Astrocyte (in vitro differentiated cells and primary cell): ENCODE results near the gene SLC6A20. TPM values are rescaled to one million over a fixed set of nuclear protein-coding genes. Genes with fewer than 3 reads are reported as not detected.

ENCODE experiments used
- DNase-seq: peaks from one replicate; pipeline ENCODE4 v3.0.0-alpha.2; 2010; ENCODE audit warnings: low read depth
- FAIRE-seq: peaks from 2 replicates; lab custom pipeline; 2011; peaks lifted over from hg19 to GRCh38; lab: Jason Lieb, UNC
- H2AFZ ChIP-seq: 2 replicates; pipeline ENCODE4 v1.6.0; 2012; ENCODE audit warnings: low read depth, low read length, inconsistent platforms
- H3K27ac ChIP-seq: 2 replicates; pipeline ENCODE4 v1.5.1; 2011; ENCODE audit warnings: low read depth, low read length, inconsistent platforms
- H3K27me3 ChIP-seq: 2 replicates; pipeline ENCODE4 v1.6.0; 2011; ENCODE audit warnings: low read length, inconsistent platforms; ENCODE audit not compliant: insufficient read depth
- H3K36me3 ChIP-seq: 2 replicates; pipeline ENCODE4 v1.5.1; 2011; ENCODE audit warnings: low read length, inconsistent platforms; ENCODE audit not compliant: insufficient read depth
- H3K4me1 ChIP-seq: 2 replicates; pipeline ENCODE4 v1.5.1; 2011; ENCODE audit warnings: low read length, inconsistent platforms; ENCODE audit not compliant: insufficient read depth
- H3K4me2 ChIP-seq: 2 replicates; pipeline ENCODE4 v1.6.0; 2012; ENCODE audit warnings: low read length, inconsistent platforms
- H3K4me3 ChIP-seq: 2 replicates; pipeline ENCODE4 v1.5.1; 2011; ENCODE audit warnings: low read depth, mild to moderate bottlenecking, low read length, inconsistent platforms; ENCODE audit not compliant: insufficient read depth
- H3K79me2 ChIP-seq: 2 replicates; pipeline ENCODE4 v1.6.0; 2012; ENCODE audit warnings: mild to moderate bottlenecking, low read length, inconsistent platforms; ENCODE audit not compliant: insufficient read depth
- H3K9ac ChIP-seq: 2 replicates; pipeline ENCODE4 v1.6.0; 2012; ENCODE audit warnings: mild to moderate bottlenecking, low read length, inconsistent platforms
- H3K9me3 ChIP-seq: 2 replicates; pipeline ENCODE4 v1.5.1; 2012; ENCODE audit warnings: low read depth, mild to moderate bottlenecking, low read length, inconsistent platforms; ENCODE audit not compliant: insufficient read depth
- H4K20me1 ChIP-seq: 2 replicates; pipeline ENCODE4 v1.6.0; 2012; ENCODE audit warnings: low read length, inconsistent platforms; ENCODE audit not compliant: insufficient read depth
- H3K27ac Mint-ChIP-seq: one replicate; pipeline ENCODE4 v1.8.0; 2021; ENCODE audit warnings: mild to moderate bottlenecking, mixed read lengths; ENCODE audit not compliant: unreplicated experiment
- H3K27me3 Mint-ChIP-seq: one replicate; pipeline ENCODE4 v1.8.0; 2021; ENCODE audit warnings: low read depth, mixed read lengths; ENCODE audit not compliant: unreplicated experiment
- H3K36me3 Mint-ChIP-seq: one replicate; pipeline ENCODE4 v1.8.0; 2021; ENCODE audit warnings: low read depth, mixed read lengths; ENCODE audit not compliant: unreplicated experiment
- H3K4me1 Mint-ChIP-seq: one replicate; pipeline ENCODE4 v1.8.0; 2021; ENCODE audit warnings: low read depth, mixed read lengths; ENCODE audit not compliant: unreplicated experiment
- H3K4me3 Mint-ChIP-seq: one replicate; pipeline ENCODE4 v1.8.0; 2021; ENCODE audit warnings: mild to moderate bottlenecking, moderate library complexity, mixed read lengths; ENCODE audit not compliant: unreplicated experiment
- H3K9me3 Mint-ChIP-seq: one replicate; pipeline ENCODE4 v1.8.0; 2021; ENCODE audit warnings: mild to moderate bottlenecking, mixed read lengths; ENCODE audit not compliant: unreplicated experiment
- EZH2 ChIP-seq: IDR thresholded peaks from 2 replicates; pipeline ENCODE4 v1.6.1; 2012; ENCODE audit warnings: mild to moderate bottlenecking, low read length, inconsistent platforms; ENCODE audit not compliant: insufficient read depth
- total RNA-seq: library from RNA; stranded (reverse); gene quantifications from 2 replicates; pipeline ENCODE4 v1.2.1, GENCODE V29; 2021
- TF ChIP-seq, protein P1 (sequence below): IDR thresholded peaks from 2 replicates; pipeline ENCODE4 v1.5.1; 2011; ENCODE audit warnings: low read depth, mild to moderate bottlenecking, inconsistent platforms, low read length, moderate library complexity; ENCODE audit not compliant: insufficient read depth

Gene SLC6A20
- total RNA-seq, 1 donor from 2014 or later, result not detected

DNA sequence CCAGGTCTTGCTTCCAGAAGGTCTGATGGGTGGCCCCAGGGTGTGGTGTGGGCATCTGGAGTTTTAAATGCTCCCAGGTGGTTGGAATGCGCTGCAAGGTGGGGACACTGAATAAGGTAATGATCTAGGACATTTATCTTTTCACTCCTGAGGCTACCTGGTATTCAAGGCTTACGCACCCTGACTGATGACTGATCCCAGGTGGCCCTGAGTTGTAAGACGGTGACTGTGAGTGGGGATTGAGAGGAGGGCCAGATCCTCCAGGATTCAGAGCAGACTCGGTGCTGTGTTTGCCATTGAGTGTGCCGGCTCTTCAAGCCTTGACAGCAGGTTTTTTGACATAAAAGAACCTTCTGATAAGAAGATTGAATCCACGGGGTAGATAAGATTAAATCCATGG is 40.3 kb downstream of the SLC6A20 start:
- H3K79me2 ChIP-seq, result no peaks in the 10 kb centered on the region
- H3K4me1 ChIP-seq, result no peaks in the 10 kb centered on the region
- H3K4me2 ChIP-seq, result no peak overlapping the region
- no peak overlapping the region for H3K4me3 ChIP-seq
- H3K9ac ChIP-seq, result no peak overlapping the region
- H3K27ac ChIP-seq, result no peak overlapping the region
- H3K27me3 ChIP-seq, result no peaks in the 10 kb centered on the region
- H3K36me3 Mint-ChIP-seq, result peaks cover 7% of the 10 kb centered on the region
- H3K27me3 Mint-ChIP-seq, result peaks cover 7% of the 10 kb centered on the region
- no peak overlapping the region for H3K4me3 Mint-ChIP-seq
- no peak for TF ChIP-seq EZH2
- TF ChIP-seq, protein P1, sequence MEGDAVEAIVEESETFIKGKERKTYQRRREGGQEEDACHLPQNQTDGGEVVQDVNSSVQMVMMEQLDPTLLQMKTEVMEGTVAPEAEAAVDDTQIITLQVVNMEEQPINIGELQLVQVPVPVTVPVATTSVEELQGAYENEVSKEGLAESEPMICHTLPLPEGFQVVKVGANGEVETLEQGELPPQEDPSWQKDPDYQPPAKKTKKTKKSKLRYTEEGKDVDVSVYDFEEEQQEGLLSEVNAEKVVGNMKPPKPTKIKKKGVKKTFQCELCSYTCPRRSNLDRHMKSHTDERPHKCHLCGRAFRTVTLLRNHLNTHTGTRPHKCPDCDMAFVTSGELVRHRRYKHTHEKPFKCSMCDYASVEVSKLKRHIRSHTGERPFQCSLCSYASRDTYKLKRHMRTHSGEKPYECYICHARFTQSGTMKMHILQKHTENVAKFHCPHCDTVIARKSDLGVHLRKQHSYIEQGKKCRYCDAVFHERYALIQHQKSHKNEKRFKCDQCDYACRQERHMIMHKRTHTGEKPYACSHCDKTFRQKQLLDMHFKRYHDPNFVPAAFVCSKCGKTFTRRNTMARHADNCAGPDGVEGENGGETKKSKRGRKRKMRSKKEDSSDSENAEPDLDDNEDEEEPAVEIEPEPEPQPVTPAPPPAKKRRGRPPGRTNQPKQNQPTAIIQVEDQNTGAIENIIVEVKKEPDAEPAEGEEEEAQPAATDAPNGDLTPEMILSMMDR, result no peak
- peaks cover 4% of the 10 kb centered on the region for H3K4me1 Mint-ChIP-seq
- no peaks in the 10 kb centered on the region for H3K9me3 Mint-ChIP-seq
- no peaks in the 10 kb centered on the region for H3K9me3 ChIP-seq
- H4K20me1 ChIP-seq, result no peaks in the 10 kb centered on the region
- no peak overlapping the region for H2AFZ ChIP-seq
- H3K27ac Mint-ChIP-seq, result no peak overlapping the region
- FAIRE-seq (no peak), DNase-seq (no peak)
- H3K36me3 ChIP-seq, result no peaks in the 10 kb centered on the region

DNA sequence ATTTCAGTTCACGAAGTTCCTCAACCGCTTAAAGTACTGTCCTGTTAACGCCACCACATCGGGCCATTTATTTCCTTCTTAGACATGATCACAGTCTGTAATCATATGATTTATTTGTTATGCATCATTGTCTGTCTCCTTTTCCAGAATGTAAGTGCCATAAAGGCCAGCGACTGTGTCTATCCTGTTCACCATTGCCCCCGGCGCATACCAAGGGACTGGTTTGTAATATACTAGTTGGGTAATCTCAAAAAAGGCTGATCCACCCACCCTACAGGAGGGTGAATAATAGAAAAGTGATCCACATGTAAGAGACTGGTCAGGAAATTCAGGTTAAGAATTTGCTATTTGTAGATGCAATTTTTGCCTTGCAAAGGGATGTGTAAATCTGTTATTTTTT is 41.9 kb downstream of the SLC6A20 start:
- peaks cover 9% of the 10 kb centered on the region for H3K36me3 Mint-ChIP-seq
- H3K9ac ChIP-seq, result no peak overlapping the region
- FAIRE-seq, result no peak
- H3K27me3 Mint-ChIP-seq, result peaks cover 2% of the 10 kb centered on the region
- H3K27ac Mint-ChIP-seq, result no peak overlapping the region
- no peak overlapping the region for H2AFZ ChIP-seq
- no peaks in the 10 kb centered on the region for H3K9me3 Mint-ChIP-seq
- H3K4me1 ChIP-seq, result no peaks in the 10 kb centered on the region
- no peak for DNase-seq
- H3K4me2 ChIP-seq, result no peak overlapping the region
- H3K9me3 ChIP-seq, result no peaks in the 10 kb centered on the region
- no peaks in the 10 kb centered on the region for H3K36me3 ChIP-seq
- no peaks in the 10 kb centered on the region for H4K20me1 ChIP-seq
- no peak overlapping the region for H3K27ac ChIP-seq
- TF ChIP-seq, protein P1, result no peak
- no peak for TF ChIP-seq EZH2
- no peak overlapping the region for H3K4me3 ChIP-seq
- no peak overlapping the region for H3K4me3 Mint-ChIP-seq
- H3K27me3 ChIP-seq, result no peaks in the 10 kb centered on the region
- H3K79me2 ChIP-seq, result no peaks in the 10 kb centered on the region
- H3K4me1 Mint-ChIP-seq, result peaks cover 4% of the 10 kb centered on the region

- FAIRE-seq, result no peak
- Histone ChIP-seq H3K27me3 (no peaks in the 10 kb centered on the region), H3K4me1 (no peaks in the 10 kb centered on the region), H3K27ac (no peak overlapping the region), H3K36me3 (no peaks in the 10 kb centered on the region), H3K4me2 (no peak overlapping the region), H3K4me3 (no peak overlapping the region), H2AFZ (no peak overlapping the region), H4K20me1 (no peaks in the 10 kb centered on the region), H3K9me3 (no peaks in the 10 kb centered on the region), H3K9ac (no peak overlapping the region), H3K79me2 (no peaks in the 10 kb centered on the region)
- no peak for DNase-seq
- H3K36me3 Mint-ChIP-seq, result peaks cover 12% of the 10 kb centered on the region
- no peaks in the 10 kb centered on the region for H3K9me3 Mint-ChIP-seq
- H3K27ac Mint-ChIP-seq, result no peak overlapping the region
- peaks cover 4% of the 10 kb centered on the region for H3K4me1 Mint-ChIP-seq
- H3K4me3 Mint-ChIP-seq, result no peak overlapping the region
- TF ChIP-seq EZH2, result no peak
- TF ChIP-seq, protein P1, result no peak
- no peaks in the 10 kb centered on the region for H3K27me3 Mint-ChIP-seq
Observed at GRCh38 chr3:45753095-45753494, 43.2 kb downstream of the SLC6A20 start.
